OCI-LY3 (cell line): ENCODE data around the gene TRIP10.

ENCODE experiments used
- CTCF ChIP-seq: fragments of 200-600, 300-600 bp; sonication (generic); IDR thresholded peaks from 2 replicates; pipeline ENCODE4 v1.5.1; 2014; ENCODE audit warnings: antibody characterized with exemption, low read length, low read depth
- EZH2phosphoT487 ChIP-seq: fragments of 200-600 bp; shearing (Covaris generic); IDR thresholded peaks from 2 replicates; pipeline ENCODE4 v1.6.1; 2018; ENCODE audit warnings: antibody characterized with exemption, mixed run types, low read depth

GRCh38 chr19:6752256-6753177 is 13.0 kb downstream of the TRIP10 start:
- TF ChIP-seq CTCF (no peak), EZH2phosphoT487 (no peak)
